Sigmoid colon (tissue), 4 donors: Measurements from ENCODE around the gene CCDC8.

Source experiments
- POLR2A ChIP-seq, 2 donors: fragments of 450-650 bp; IDR thresholded peaks; one replicate each; pipeline ENCODE4 v1.6.1; 2016; ENCODE audit warnings: antibody characterized with exemption in 2 of 2, mild to moderate bottlenecking in 2 of 2, moderate library complexity in 2 of 2
- POLR2AphosphoS5 ChIP-seq, 4 donors: sonication (generic); formaldehyde crosslinking; IDR thresholded peaks; one replicate each; pipeline ENCODE4 v1.6.1; 2017; ENCODE audit warnings: antibody characterized with exemption in 4 of 4

DNA sequence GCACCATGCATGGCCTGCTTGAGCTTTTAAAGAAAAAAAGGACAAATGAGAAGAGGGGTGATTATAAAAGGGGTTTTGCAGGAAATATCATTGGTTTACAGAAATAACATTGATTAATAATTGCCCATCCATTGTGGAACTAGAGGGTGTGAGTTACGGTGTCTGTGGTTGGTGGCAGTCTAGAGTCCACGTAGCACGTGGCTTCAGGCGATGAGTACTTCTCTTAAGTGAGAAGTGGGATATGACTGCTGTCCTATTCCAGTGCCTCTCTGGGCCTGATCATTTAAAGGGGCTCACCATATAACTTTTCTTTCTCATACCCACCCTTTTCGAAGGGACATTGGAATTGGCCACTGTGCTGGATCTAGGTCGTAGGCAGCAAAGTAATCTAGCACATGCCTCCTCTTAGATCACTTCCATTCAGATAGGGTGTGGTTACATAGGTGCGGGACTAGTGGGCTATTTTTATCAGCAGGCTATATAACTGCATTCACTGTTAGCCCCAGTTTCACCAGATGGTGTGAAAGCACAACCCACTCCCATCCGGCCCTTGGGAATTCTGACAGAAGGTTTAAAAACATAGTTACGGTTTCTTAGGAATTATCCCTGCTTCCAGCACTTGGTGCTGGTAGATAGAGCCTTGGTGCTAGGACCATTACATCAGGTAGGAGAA is 46.6 kb downstream of the CCDC8 start:
- TF ChIP-seq POLR2A (IDR thresholded peaks at IDR 0.05) (no peak), POLR2AphosphoS5 (IDR thresholded peaks at IDR 0.05) (no peak)
